Measurements from ENCODE around the gene ALCAM.
A peak's percentile ranks its signal among the peaks of the same experiment; 100 is the strongest.
"Not testable (repeated sequence)": the region's sequence is repeated elsewhere in the genome, so short reads cannot be mapped to it uniquely, and the experiment has no call there.

Gene ALCAM

DNA sequence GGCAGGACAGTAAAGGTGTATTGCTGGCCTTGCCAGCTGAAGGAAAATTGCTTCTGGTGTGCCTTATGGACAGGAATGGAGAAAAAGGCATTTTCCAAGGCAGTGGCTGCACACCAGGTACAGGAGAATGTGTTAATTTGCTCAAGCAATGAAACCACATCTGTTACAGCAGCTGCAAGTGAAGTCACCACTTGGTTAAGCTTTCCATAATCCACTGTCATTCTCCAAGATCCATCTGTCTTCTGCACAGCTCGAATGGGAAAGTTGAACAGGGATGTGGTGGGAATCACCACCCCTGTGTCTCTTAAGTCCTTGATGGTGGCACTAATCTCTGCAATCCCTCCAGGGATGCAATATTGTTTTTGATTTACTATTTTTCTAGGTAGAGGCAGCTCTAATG lies 236.8 kb downstream of the ALCAM start:
- WGBS (ENCODE audit: insufficient coverage, insufficient read length) = no CpG with 5 or more reads among the region's 1 CpG
- not testable (repeated sequence) for DNase-seq (ENCODE audit: low read depth, low spot score); H3K27ac ChIP-seq (ENCODE audit: low read length); H3K4me1 ChIP-seq (ENCODE audit: control insufficient read depth, insufficient read depth, low read length); H3K27me3 ChIP-seq (ENCODE audit: control insufficient read depth, insufficient read depth, low read length); H3K4me3 ChIP-seq (ENCODE audit: low read length); H3K9me3 ChIP-seq (ENCODE audit: control insufficient read depth, insufficient read depth, low read length); H3K36me3 ChIP-seq (ENCODE audit: control insufficient read depth, insufficient read depth, low read length)

- Histone ChIP-seq H3K36me3 (ENCODE audit: control insufficient read depth, insufficient read depth, low read length) (no peaks in the 10 kb centered on the region), H3K4me1 (ENCODE audit: control insufficient read depth, insufficient read depth, low read length) (no peaks in the 10 kb centered on the region), H3K27me3 (ENCODE audit: control insufficient read depth, insufficient read depth, low read length) (no peaks in the 10 kb centered on the region), H3K27ac (ENCODE audit: low read length) (no peak overlapping the region), H3K4me3 (ENCODE audit: low read length) (no peak overlapping the region), H3K9me3 (ENCODE audit: control insufficient read depth, insufficient read depth, low read length) (no peaks in the 10 kb centered on the region)
- DNase-seq (ENCODE audit: low read depth, low spot score) = no peak
These were observed 239.3 kb downstream of the ALCAM start for GRCh38 chr3:105606016-105606415.

- Histone ChIP-seq H3K27me3 (ENCODE audit: control insufficient read depth, insufficient read depth, low read length) (no peaks in the 10 kb centered on the region), H3K4me3 (ENCODE audit: low read length) (peak overlapping the region; percentile 33; the same call in 1 of the 2 replicates), H3K36me3 (ENCODE audit: control insufficient read depth, insufficient read depth, low read length) (no peaks in the 10 kb centered on the region), H3K9me3 (ENCODE audit: control insufficient read depth, insufficient read depth, low read length) (no peaks in the 10 kb centered on the region), H3K4me1 (ENCODE audit: control insufficient read depth, insufficient read depth, low read length) (no peaks in the 10 kb centered on the region), H3K27ac (ENCODE audit: low read length) (no peak overlapping the region)
- DNase-seq (ENCODE audit: low read depth, low spot score) = no peak
- 100% methylated on average over 3 of the region's 17 CpGs for WGBS (ENCODE audit: insufficient coverage, insufficient read length)
These were observed 241.9 kb downstream of the ALCAM start for GRCh38 chr3:105608623-105609022.

DNA sequence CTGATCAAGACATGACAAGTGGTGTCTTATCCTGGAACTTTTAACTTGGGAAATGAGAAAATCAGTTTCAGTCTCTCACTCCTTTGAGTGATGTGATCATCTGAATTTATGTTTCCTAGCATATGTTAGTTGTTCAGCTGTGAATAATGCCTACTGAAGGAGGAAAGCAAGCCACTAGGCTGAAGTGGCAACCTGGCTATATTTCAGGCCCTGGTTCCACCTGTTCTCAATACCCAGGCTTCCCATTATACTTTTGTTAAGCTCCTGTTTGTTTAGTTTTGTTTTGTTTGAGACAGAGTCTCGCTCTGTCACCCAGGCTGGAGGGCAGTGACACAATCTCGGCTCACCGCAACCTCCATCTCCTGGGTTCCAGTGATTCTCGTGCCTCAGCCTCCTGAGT lies 243.8 kb downstream of the ALCAM start:
- DNase-seq (ENCODE audit: low read depth, low spot score) = no peak

GRCh38 chr3:105611304-105612192 lies 244.8 kb downstream of the ALCAM start:
- H3K4me3 ChIP-seq (ENCODE audit: low read length) = no peak overlapping the region
- H3K27ac ChIP-seq (ENCODE audit: low read length) = no peak overlapping the region
- H3K9me3 ChIP-seq (ENCODE audit: control insufficient read depth, insufficient read depth, low read length) = no peaks in the 10 kb centered on the region
- H3K36me3 ChIP-seq (ENCODE audit: control insufficient read depth, insufficient read depth, low read length) = no peaks in the 10 kb centered on the region
- no peaks in the 10 kb centered on the region for H3K27me3 ChIP-seq (ENCODE audit: control insufficient read depth, insufficient read depth, low read length)
- no CpG with 5 or more reads among the region's 5 CpGs for WGBS (ENCODE audit: insufficient coverage, insufficient read length)
- no peaks in the 10 kb centered on the region for H3K4me1 ChIP-seq (ENCODE audit: control insufficient read depth, insufficient read depth, low read length)
- DNase-seq (ENCODE audit: low read depth, low spot score) = no peak

More for the DNA sequence above, 243.8 kb downstream of the ALCAM start:
- no peaks in the 10 kb centered on the region for H3K27me3 ChIP-seq (ENCODE audit: control insufficient read depth, insufficient read depth, low read length)
- H3K4me1 ChIP-seq (ENCODE audit: control insufficient read depth, insufficient read depth, low read length) = no peaks in the 10 kb centered on the region
- no peak overlapping the region for H3K27ac ChIP-seq (ENCODE audit: low read length)
- no peak overlapping the region for H3K4me3 ChIP-seq (ENCODE audit: low read length)
- no peaks in the 10 kb centered on the region for H3K9me3 ChIP-seq (ENCODE audit: control insufficient read depth, insufficient read depth, low read length)
- WGBS (ENCODE audit: insufficient coverage, insufficient read length) = no CpG with 5 or more reads among the region's 4 CpGs
- H3K36me3 ChIP-seq (ENCODE audit: control insufficient read depth, insufficient read depth, low read length) = no peaks in the 10 kb centered on the region

DNA sequence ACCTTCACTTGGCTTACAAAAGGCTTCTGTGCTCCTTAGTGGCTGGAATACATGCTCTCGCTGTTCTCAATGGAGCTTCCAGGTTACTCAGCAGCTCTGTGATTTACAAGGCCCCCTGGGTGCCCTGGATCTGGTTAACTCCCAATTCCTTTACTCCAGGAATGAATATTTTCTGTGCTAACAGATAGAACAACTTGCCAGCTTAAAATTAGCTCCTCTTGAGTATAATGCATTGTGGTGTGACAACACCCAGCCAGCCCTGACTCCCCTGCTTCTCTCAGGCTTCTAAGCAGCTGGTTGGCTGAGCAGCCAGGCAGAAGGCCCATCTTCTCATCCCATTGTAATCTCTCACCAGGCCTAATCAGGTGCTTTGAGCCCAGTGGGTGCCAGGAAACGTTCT lies 246.4 kb downstream of the ALCAM start:
- DNase-seq (ENCODE audit: low read depth, low spot score) = no peak
- no peaks in the 10 kb centered on the region for H3K4me1 ChIP-seq (ENCODE audit: control insufficient read depth, insufficient read depth, low read length)
- no peak overlapping the region for H3K27ac ChIP-seq (ENCODE audit: low read length)
- WGBS (ENCODE audit: insufficient coverage, insufficient read length) = no CpG with 5 or more reads among the region's 2 CpGs
- H3K36me3 ChIP-seq (ENCODE audit: control insufficient read depth, insufficient read depth, low read length) = no peaks in the 10 kb centered on the region
- no peaks in the 10 kb centered on the region for H3K27me3 ChIP-seq (ENCODE audit: control insufficient read depth, insufficient read depth, low read length)
- no peak overlapping the region for H3K4me3 ChIP-seq (ENCODE audit: low read length)
- no peaks in the 10 kb centered on the region for H3K9me3 ChIP-seq (ENCODE audit: control insufficient read depth, insufficient read depth, low read length)

DNA sequence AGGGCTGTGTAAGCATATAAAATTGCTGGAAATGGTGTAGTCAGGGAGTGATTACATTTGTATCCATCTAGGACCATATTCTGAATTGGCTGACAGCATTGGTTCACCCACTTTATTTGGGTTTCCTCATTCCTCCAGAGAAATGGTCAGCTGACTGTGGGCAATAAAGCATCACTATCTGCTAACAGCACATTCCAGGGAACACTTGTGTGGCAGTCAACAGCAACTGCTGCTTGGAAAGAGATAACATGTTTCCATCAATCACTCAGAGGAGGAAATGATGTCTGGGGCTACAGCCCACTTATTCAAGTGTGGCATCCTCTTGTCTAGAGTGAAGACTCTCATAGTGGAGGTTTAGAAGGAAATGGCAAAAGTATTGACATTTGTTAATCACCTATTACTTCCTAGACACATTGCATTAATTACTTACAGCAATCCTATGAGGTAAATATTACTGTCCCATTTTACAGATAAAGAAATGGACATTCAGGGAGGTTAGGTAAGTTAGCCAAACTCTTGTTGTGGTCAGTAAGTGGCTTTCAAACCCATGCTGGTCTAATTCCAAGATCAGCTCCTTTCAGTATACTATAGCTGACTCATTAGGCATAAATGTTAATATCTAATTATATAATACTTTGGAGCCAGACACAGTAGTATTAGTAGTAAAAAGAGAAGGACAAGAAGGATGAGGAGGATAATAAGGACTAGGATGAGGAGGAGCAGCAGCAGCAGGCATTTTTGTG lies 247.8 kb downstream of the ALCAM start:
- Histone ChIP-seq H3K27ac (ENCODE audit: low read length) (no peak overlapping the region), H3K36me3 (ENCODE audit: control insufficient read depth, insufficient read depth, low read length) (no peaks in the 10 kb centered on the region), H3K4me1 (ENCODE audit: control insufficient read depth, insufficient read depth, low read length) (no peaks in the 10 kb centered on the region), H3K9me3 (ENCODE audit: control insufficient read depth, insufficient read depth, low read length) (no peaks in the 10 kb centered on the region), H3K27me3 (ENCODE audit: control insufficient read depth, insufficient read depth, low read length) (no peaks in the 10 kb centered on the region), H3K4me3 (ENCODE audit: low read length) (no peak overlapping the region)
- DNase-seq (ENCODE audit: low read depth, low spot score) = no peak

GRCh38 chr3:105615814-105616213 lies 249.1 kb downstream of the ALCAM start:
- no CpG with 5 or more reads among the region's 3 CpGs for WGBS (ENCODE audit: insufficient coverage, insufficient read length)

DNA sequence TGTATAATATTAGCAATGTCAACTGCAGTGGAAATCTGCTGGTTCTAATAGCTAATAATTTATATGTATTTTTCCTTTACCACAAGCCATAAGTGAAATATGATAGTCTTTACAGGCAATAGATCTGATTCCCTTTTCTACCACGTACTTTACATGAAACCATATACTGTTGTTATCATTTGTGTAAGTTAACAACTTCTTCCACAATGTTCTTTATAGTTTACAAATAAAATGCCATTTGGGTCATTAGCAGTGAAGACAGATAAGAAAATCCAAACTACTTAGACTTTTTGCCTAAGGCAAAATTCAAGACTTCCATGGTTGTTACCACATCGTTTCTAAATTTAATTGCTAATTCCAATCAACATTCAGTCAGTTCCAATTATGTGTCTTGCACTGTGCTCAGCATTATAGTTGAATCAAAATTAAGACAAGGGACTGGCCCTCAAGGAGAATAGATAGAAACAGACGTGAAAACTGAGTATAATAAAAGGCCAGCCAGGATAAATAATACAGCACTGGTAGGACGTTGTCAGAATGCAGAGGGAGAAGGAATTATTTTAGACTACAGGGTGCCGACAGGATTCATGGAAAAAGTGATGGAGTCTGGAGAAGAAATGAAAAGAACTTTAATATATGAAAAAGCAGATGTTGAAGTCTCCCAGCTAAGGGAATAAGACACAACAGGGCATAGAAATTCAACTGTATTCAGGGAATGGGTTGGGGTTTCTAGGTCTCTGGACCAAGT lies 249.8 kb downstream of the ALCAM start:
- Histone ChIP-seq H3K4me3 (ENCODE audit: low read length) (no peak overlapping the region), H3K36me3 (ENCODE audit: control insufficient read depth, insufficient read depth, low read length) (no peaks in the 10 kb centered on the region), H3K27ac (ENCODE audit: low read length) (no peak overlapping the region), H3K4me1 (ENCODE audit: control insufficient read depth, insufficient read depth, low read length) (no peaks in the 10 kb centered on the region), H3K9me3 (ENCODE audit: control insufficient read depth, insufficient read depth, low read length) (no peaks in the 10 kb centered on the region), H3K27me3 (ENCODE audit: control insufficient read depth, insufficient read depth, low read length) (no peaks in the 10 kb centered on the region)
- DNase-seq (ENCODE audit: low read depth, low spot score) = no peak
- no CpG with 5 or more reads among the region's 5 CpGs for WGBS (ENCODE audit: insufficient coverage, insufficient read length)

More at GRCh38 chr3:105615814-105616213, 249.1 kb downstream of the ALCAM start:
- H3K4me1 ChIP-seq (ENCODE audit: control insufficient read depth, insufficient read depth, low read length) = no peaks in the 10 kb centered on the region
- no peak for DNase-seq (ENCODE audit: low read depth, low spot score)
- H3K27ac ChIP-seq (ENCODE audit: low read length) = no peak overlapping the region
- no peaks in the 10 kb centered on the region for H3K27me3 ChIP-seq (ENCODE audit: control insufficient read depth, insufficient read depth, low read length)
- no peaks in the 10 kb centered on the region for H3K9me3 ChIP-seq (ENCODE audit: control insufficient read depth, insufficient read depth, low read length)
- H3K36me3 ChIP-seq (ENCODE audit: control insufficient read depth, insufficient read depth, low read length) = no peaks in the 10 kb centered on the region
- H3K4me3 ChIP-seq (ENCODE audit: low read length) = no peak overlapping the region

- Histone ChIP-seq H3K4me3 (ENCODE audit: low read length) (no peak overlapping the region), H3K36me3 (ENCODE audit: control insufficient read depth, insufficient read depth, low read length) (no peaks in the 10 kb centered on the region), H3K9me3 (ENCODE audit: control insufficient read depth, insufficient read depth, low read length) (no peaks in the 10 kb centered on the region), H3K27me3 (ENCODE audit: control insufficient read depth, insufficient read depth, low read length) (no peaks in the 10 kb centered on the region), H3K27ac (ENCODE audit: low read length) (no peak overlapping the region), H3K4me1 (ENCODE audit: control insufficient read depth, insufficient read depth, low read length) (no peaks in the 10 kb centered on the region)
- no CpG with 5 or more reads among the region's 5 CpGs for WGBS (ENCODE audit: insufficient coverage, insufficient read length)
- no peak for DNase-seq (ENCODE audit: low read depth, low spot score)
These were observed 251.8 kb downstream of the ALCAM start for GRCh38 chr3:105618556-105618955.
